IPS-18a (cell line): Measurements from ENCODE around the gene FAM219A.
A peak's percentile ranks its signal among the peaks of the same experiment; 100 is the strongest.
"Not testable (repeated sequence)": the region's sequence is repeated elsewhere in the genome, so short reads cannot be mapped to it uniquely, and the experiment has no call there.

Experiments
- H3K27ac ChIP-seq: one replicate; pipeline ENCODE4 v1.5.1; 2013; ENCODE audit warnings: low read length
- H3K27me3 ChIP-seq: one replicate; pipeline ENCODE4 v1.6.1; 2013; ENCODE audit warnings: mild to moderate bottlenecking, low read length; ENCODE audit not compliant: control insufficient read depth, insufficient read depth
- H3K36me3 ChIP-seq: one replicate; pipeline ENCODE4 v1.6.1; 2013; ENCODE audit warnings: low read depth, low read length; ENCODE audit not compliant: control insufficient read depth
- H3K4me1 ChIP-seq: one replicate; pipeline ENCODE4 v1.6.1; 2013; ENCODE audit warnings: low read depth, low read length; ENCODE audit not compliant: control insufficient read depth
- H3K4me3 ChIP-seq: one replicate; pipeline ENCODE4 v1.5.1; 2013; ENCODE audit warnings: low read length
- H3K9ac ChIP-seq: one replicate; pipeline ENCODE4 v1.6.1; 2013; ENCODE audit warnings: mild to moderate bottlenecking, low read length, moderate library complexity
- H3K9me3 ChIP-seq: one replicate; pipeline ENCODE4 v1.6.1; 2013; ENCODE audit warnings: low read depth, low read length; ENCODE audit not compliant: control insufficient read depth

The FAM219A gene

DNA sequence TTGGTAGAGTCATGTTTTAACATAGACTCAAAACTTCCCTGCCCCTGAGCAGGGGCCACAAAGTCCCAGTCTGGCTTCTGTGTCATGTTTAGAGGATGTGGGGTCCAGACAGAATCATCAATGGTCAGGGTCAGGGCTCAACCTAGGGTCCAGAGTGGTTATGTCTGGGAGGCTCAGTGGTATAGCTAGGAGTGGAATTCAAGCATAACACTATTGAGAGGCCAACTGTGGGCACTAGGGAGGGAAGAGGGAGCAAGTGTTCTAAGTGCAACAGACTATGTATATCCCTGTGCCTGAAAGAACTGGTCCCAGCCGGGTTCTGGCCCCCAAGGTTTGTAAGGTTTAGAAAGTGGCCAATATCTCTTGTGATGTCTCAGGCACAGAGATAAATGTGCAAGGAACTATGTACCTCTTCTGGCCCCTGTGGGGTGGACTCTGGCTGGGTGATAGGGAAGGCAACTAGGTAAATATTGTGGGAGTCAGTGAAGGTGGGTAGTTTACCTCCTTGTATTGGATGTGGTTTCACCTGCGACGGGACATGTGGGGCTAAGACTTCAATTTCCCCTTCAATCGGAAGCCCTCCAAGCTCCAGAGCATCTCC, 95.7 kb downstream of the FAM219A start:
- H3K9ac ChIP-seq, result no peak overlapping the region
- H3K4me1 ChIP-seq, result peaks cover 22% of the 10 kb centered on the region
- no peaks in the 10 kb centered on the region for H3K9me3 ChIP-seq
- H3K27ac ChIP-seq, result no peak overlapping the region
- H3K27me3 ChIP-seq, result peaks cover 3% of the 10 kb centered on the region
- no peaks in the 10 kb centered on the region for H3K36me3 ChIP-seq
- H3K4me3 ChIP-seq, result peak overlapping the region; percentile 49

GRCh38 chr9:34352957-34353356, 105.4 kb downstream of the FAM219A start:
- not testable (repeated sequence) for H3K4me3 ChIP-seq, H3K9ac ChIP-seq, H3K4me1 ChIP-seq, H3K36me3 ChIP-seq, H3K9me3 ChIP-seq, H3K27ac ChIP-seq, H3K27me3 ChIP-seq

- H3K36me3 ChIP-seq, H3K4me3 ChIP-seq, H3K9ac ChIP-seq, H3K27ac ChIP-seq, H3K9me3 ChIP-seq, H3K4me1 ChIP-seq, H3K27me3 ChIP-seq: not testable (repeated sequence)
Measured at GRCh38 chr9:34352122-34352652, 106.2 kb downstream of the FAM219A start.

GRCh38 chr9:34349324-34349723, 109.0 kb downstream of the FAM219A start:
- no peak overlapping the region for H3K27ac ChIP-seq
- no peak overlapping the region for H3K9ac ChIP-seq
- H3K9me3 ChIP-seq, result no peaks in the 10 kb centered on the region
- H3K4me3 ChIP-seq, result no peak overlapping the region
- no peaks in the 10 kb centered on the region for H3K36me3 ChIP-seq
- H3K4me1 ChIP-seq, result no peaks in the 10 kb centered on the region
- no peaks in the 10 kb centered on the region for H3K27me3 ChIP-seq
